HEK293 (cell line): Measurements from ENCODE around the gene EXD2.

ENCODE experiments used
- CTCF ChIP-seq: fragments of 450-650 bp; formaldehyde crosslinking; IDR thresholded peaks from 2 replicates; pipeline ENCODE4 v1.5.1; 2016; ENCODE audit warnings: missing biosample characterization, missing genetic modification characterization
- REST ChIP-seq: fragments of 450-650 bp; formaldehyde crosslinking; IDR thresholded peaks from 2 replicates; pipeline ENCODE4 v1.5.1; 2016; ENCODE audit warnings: missing biosample characterization, missing genetic modification characterization
- ZBTB10 ChIP-seq: fragments of 450-650 bp; formaldehyde crosslinking; IDR thresholded peaks from 2 replicates; pipeline ENCODE4 v1.5.1; 2016; ENCODE audit warnings: missing biosample characterization, missing genetic modification characterization
- ZBTB48 ChIP-seq: fragments of 450-650 bp; formaldehyde crosslinking; IDR thresholded peaks from 2 replicates; pipeline ENCODE4 v1.5.1; 2016; ENCODE audit warnings: missing biosample characterization, missing genetic modification characterization
- ZBTB8A ChIP-seq: fragments of 450-650 bp; formaldehyde crosslinking; IDR thresholded peaks from 2 replicates; pipeline ENCODE4 v1.5.1; 2016; ENCODE audit warnings: missing biosample characterization, missing genetic modification characterization
- ZFP41 ChIP-seq: fragments of 450-650 bp; formaldehyde crosslinking; IDR thresholded peaks from 2 replicates; pipeline ENCODE4 v1.5.1; 2016; ENCODE audit warnings: missing biosample characterization, missing genetic modification characterization, borderline replicate concordance
- ZNF112 ChIP-seq: fragments of 450-650 bp; formaldehyde crosslinking; IDR thresholded peaks from 2 replicates; pipeline ENCODE4 v1.5.0; 2017; ENCODE audit warnings: missing biosample characterization, missing genetic modification characterization
- ZNF311 ChIP-seq: fragments of 450-650 bp; formaldehyde crosslinking; IDR thresholded peaks from 2 replicates; pipeline ENCODE4 v1.5.1; 2017; ENCODE audit warnings: missing biosample characterization, missing genetic modification characterization, borderline replicate concordance
- ZNF549 ChIP-seq: fragments of 450-650 bp; IDR thresholded peaks from 2 replicates; pipeline ENCODE4 v1.5.1; 2018; ENCODE audit warnings: missing biosample characterization, missing genetic modification characterization, mild to moderate bottlenecking, inconsistent platforms, moderate library complexity
- ZNF768 ChIP-seq: fragments of 450-650 bp; formaldehyde crosslinking; IDR thresholded peaks from 2 replicates; pipeline ENCODE4 v1.5.1; 2018; ENCODE audit warnings: missing biosample characterization, mild to moderate bottlenecking, missing genetic modification characterization

- TF ChIP-seq ZBTB48: no peak
- TF ChIP-seq CTCF (tag by site-specific recombination): no peak
- TF ChIP-seq ZNF768: no peak
- no peak for TF ChIP-seq ZBTB10
- no peak for TF ChIP-seq ZNF549
- TF ChIP-seq ZNF112 (tag by site-specific recombination): no peak
- no peak for TF ChIP-seq ZNF311 (tag by site-specific recombination)
- TF ChIP-seq ZFP41 (tag by site-specific recombination): no peak
- TF ChIP-seq REST: no peak
- TF ChIP-seq ZBTB8A (tag by site-specific recombination): no peak
Measured at GRCh38 chr14:69152902-69153151, 38.5 kb upstream of the EXD2 start, which contains the start of gene DCAF5.
